SHP77 treated with DMSO at 0.1 percent for 48 hours (cell line): ENCODE data around the gene MNX1.

Source experiments
- DNase-seq: peaks from one replicate; lab custom pipeline; 2025; lab: John Stamatoyannopoulos, UW

MNX1 gene

GRCh38 chr7:157014635-157015555 is 4.4 kb upstream of the MNX1 start:
- DNase-seq, result no peak

GRCh38 chr7:157013602-157014549 is 3.4 kb upstream of the MNX1 start:
- no peak for DNase-seq

- no peak for DNase-seq
These were observed 2.6 kb upstream of the MNX1 start for GRCh38 chr7:157013101-157013500.

GRCh38 chr7:157012113-157012547 is 1.7 kb upstream of the MNX1 start:
- no peak for DNase-seq

- no peak for DNase-seq
These were observed 1.1 kb upstream of the MNX1 start for GRCh38 chr7:157011333-157012112.

- no peak for DNase-seq
These were observed 480 bp downstream of the MNX1 start for GRCh38 chr7:157009778-157010587.

GRCh38 chr7:157009170-157009777 is 1.2 kb downstream of the MNX1 start:
- no peak for DNase-seq

GRCh38 chr7:157008206-157009169 is 2.0 kb downstream of the MNX1 start:
- DNase-seq, result no peak

GRCh38 chr7:157007470-157008066 is 2.9 kb downstream of the MNX1 start:
- no peak for DNase-seq

- no peak for DNase-seq
These were observed 3.5 kb downstream of the MNX1 start for GRCh38 chr7:157006829-157007469.

GRCh38 chr7:157006205-157006747 is 4.2 kb downstream of the MNX1 start:
- DNase-seq, result no peak

GRCh38 chr7:157005456-157006204 is 4.8 kb downstream of the MNX1 start:
- no peak for DNase-seq

- DNase-seq, result no peak
These were observed 5.7 kb downstream of the MNX1 start for GRCh38 chr7:157004521-157005455.

GRCh38 chr7:157003756-157004520 is 6.5 kb downstream of the MNX1 start:
- DNase-seq, result no peak

GRCh38 chr7:157003445-157003755 is 7.1 kb downstream of the MNX1 start:
- no peak for DNase-seq
